ENCODE measurements around the gene AUTS2.

Gene AUTS2

DNA sequence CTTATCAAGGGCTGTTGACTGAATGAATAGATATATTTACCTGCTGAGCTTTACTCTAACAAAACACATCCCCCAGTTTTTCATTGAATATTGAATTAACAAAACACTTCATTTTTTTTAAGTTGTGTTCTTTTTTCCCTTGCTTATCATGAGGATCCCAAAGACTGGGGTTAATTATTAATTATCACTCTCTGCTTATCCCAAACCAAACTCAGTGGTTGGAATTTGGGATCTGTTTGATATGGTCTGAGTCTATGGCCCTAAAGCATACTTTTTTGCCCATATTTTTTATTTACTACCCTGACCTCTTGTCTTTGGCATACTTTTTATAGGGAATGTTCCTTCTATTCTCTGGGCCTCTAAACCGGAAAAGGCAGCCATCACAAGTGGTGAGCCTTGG, 836.5 kb downstream of the AUTS2 start:
- TF ChIP-seq, protein P1, sequence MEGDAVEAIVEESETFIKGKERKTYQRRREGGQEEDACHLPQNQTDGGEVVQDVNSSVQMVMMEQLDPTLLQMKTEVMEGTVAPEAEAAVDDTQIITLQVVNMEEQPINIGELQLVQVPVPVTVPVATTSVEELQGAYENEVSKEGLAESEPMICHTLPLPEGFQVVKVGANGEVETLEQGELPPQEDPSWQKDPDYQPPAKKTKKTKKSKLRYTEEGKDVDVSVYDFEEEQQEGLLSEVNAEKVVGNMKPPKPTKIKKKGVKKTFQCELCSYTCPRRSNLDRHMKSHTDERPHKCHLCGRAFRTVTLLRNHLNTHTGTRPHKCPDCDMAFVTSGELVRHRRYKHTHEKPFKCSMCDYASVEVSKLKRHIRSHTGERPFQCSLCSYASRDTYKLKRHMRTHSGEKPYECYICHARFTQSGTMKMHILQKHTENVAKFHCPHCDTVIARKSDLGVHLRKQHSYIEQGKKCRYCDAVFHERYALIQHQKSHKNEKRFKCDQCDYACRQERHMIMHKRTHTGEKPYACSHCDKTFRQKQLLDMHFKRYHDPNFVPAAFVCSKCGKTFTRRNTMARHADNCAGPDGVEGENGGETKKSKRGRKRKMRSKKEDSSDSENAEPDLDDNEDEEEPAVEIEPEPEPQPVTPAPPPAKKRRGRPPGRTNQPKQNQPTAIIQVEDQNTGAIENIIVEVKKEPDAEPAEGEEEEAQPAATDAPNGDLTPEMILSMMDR (IDR thresholded peaks at IDR 0.05; ENCODE audit: extremely low read depth, missing control alignments): no peak
- DNase-seq (ENCODE audit: low spot score): no peak

DNA sequence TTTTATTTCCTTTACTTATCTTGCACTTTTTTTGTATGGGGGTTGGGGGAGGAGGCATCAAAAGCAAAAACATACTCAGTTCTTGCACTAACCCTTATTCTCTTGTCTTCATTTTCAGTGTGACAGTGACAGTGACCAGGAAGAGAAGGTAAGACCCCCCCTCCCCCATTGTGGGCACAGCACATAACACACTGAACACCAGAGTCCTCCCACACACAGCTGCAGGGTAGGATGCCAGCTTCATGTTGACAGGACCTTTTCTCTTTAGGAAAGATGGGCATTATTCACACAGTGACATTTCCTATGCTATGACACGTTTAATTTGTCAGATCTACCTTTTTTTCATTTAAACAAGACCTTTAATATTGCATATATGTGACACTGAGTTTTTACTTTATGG, 837.4 kb downstream of the AUTS2 start:
- DNase-seq (ENCODE audit: low spot score): no peak
- TF ChIP-seq, protein P1 (IDR thresholded peaks at IDR 0.05; ENCODE audit: extremely low read depth, missing control alignments): no peak

DNA sequence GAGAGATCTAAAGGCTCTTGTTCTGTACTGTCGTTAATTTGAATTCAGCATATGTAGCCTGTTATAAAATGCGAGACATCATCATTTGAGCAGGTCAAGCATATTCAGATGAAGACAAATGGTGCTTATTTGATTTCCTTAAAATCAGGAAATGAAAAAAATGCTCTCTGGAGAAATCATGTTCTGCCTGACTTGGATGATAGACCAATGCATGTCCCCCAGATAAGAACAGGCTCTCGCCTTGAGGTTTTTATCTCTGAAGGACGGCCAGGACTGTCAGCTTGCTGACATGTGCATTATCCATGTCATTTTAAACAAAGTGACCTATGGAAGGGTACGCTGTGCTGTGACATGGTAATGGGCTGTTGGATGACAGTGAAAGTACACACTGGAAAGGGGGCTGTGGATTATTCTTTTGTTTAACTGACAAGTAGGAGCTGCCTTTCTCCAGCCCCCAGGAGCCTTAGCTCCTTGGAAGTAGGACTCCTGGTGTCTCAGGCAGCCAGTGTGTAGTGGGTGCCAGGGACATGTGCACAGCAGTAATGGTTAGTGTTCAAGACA, 838.6 kb downstream of the AUTS2 start:
- TF ChIP-seq, protein P1 (IDR thresholded peaks at IDR 0.05; ENCODE audit: extremely low read depth, missing control alignments): no peak
- no peak for DNase-seq (ENCODE audit: low spot score)

DNA sequence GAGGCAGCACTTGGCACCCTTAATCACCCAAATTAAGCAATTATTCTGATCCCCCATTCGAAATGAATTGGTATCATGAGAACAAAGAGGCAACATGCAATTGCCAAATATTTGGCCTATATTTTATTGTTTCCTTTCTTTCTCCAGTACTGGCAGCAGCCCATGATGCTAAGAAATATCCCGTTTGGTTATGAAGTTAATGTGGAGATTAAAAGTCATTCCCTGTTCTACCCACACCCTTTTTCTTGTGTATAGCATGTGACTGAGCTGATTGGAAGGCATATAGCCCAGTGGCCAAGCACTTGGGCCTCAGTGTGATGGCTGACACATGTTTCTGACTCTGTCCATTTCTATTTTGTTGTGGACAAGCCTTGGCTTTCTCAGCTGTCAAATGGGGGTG, 841.4 kb downstream of the AUTS2 start:
- DNase-seq (ENCODE audit: low spot score): no peak

DNA sequence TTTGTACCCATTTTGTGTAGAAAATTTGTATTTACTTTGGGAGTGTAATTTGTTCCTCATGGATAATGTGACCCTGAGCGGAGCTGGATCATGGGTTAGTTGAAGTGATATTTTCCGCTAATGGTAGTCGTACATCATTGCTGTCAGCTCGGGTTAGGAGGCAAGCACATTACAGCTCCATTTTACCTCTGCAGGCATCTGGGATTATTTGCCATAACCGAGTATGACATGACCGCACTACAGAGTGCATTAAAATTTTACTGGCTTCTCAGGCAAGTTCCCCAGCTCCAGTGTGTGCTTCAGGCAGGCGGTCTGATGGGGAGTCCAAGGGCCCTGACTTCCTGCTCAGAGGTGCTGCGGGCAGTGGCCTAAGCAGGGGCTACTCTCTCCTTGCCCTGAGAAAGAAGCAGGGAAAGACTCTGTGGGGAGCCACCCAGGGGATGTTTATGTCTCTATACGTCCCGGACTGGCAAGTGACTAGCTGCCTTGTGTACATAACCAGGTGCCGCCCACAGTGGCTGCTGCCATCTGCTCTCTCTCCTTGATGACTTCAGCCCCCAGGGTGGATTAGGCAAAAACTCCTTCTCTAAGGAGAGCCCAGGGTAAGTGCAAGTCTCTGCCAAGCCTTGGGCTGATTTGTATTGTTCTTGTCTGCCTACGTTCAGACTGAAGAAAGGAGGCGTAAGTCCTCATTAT, 848.3 kb downstream of the AUTS2 start:
- DNase-seq (ENCODE audit: low spot score): no peak
- TF ChIP-seq, protein P1 (IDR thresholded peaks at IDR 0.05; ENCODE audit: extremely low read depth, missing control alignments): no peak

More for the DNA sequence above, 841.4 kb downstream of the AUTS2 start:
- TF ChIP-seq, protein P1 (IDR thresholded peaks at IDR 0.05; ENCODE audit: extremely low read depth, missing control alignments): no peak

DNA sequence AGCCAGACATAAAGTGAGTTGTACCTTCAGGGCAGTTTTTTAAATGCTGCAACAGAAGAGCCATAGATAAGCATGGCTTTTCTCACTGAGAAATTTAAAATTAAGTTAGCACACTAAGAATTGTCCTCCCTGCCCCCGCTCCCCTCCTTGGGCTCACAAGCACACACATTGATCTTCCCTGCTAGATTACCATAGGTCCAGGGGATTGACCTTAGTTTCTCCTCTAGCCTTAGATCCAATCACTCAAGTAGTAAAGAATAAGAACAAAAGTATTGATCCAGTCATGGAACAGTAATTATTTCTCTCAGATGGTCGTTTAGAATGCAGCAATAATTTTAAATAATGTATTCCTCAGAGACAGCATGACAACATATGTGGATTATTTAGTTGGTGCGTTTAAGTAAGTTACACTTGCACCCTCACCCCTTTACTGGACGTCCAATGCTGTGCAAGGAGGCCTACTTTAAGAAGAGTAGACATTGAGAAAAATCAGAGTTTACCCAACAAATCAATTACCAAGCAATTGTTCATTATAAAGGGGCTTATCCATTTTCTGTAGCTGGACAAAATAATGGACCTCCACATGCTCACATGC, 850.1 kb downstream of the AUTS2 start:
- no peak for DNase-seq (ENCODE audit: low spot score)
- TF ChIP-seq, protein P1 (IDR thresholded peaks at IDR 0.05; ENCODE audit: extremely low read depth, missing control alignments): no peak

DNA sequence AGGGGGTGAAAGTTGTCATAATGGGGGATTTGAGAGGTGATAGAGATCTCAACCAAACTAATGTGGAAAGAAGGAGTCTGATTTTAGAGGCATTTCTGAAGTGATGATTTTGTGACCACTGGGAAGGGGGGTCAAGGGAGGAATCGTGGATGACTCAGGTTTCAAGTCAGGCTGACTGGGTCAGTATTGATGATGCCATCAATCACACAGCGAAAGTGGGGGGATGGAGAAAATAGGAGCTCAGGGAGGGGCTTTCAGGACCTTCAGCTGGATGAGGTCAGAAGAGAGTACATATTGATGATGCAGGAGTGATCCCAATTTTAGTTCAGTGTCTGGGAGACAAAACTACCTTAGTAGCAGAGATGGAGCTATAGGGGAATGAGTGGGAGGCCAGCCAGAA, 852.5 kb downstream of the AUTS2 start:
- TF ChIP-seq, protein P1 (IDR thresholded peaks at IDR 0.05; ENCODE audit: extremely low read depth, missing control alignments): no peak
- no peak for DNase-seq (ENCODE audit: low spot score)
